OCI-LY3 (cell line): ENCODE results near the gene CASP9.

ENCODE experiments used
- H2AFZ ChIP-seq: fragments of 200-600, 300-600 bp; shearing (Covaris generic); 2 replicates; pipeline ENCODE4 v1.6.0; 2014; ENCODE audit warnings: antibody characterized with exemption, low read depth, low read length
- H3K27ac ChIP-seq: fragments of 200-600, 300-600 bp; sonication (generic); 2 replicates; pipeline ENCODE4 v1.5.1; 2014; ENCODE audit warnings: mild to moderate bottlenecking, low read length, moderate library complexity, mixed read lengths
- H3K27me3 ChIP-seq: fragments of 200-600, 300-600 bp; sonication (generic); 2 replicates; pipeline ENCODE4 v1.6.1; 2014; ENCODE audit warnings: low read depth, low read length, mixed read lengths
- H3K36me3 ChIP-seq: fragments of 200-600, 300-600 bp; sonication (generic); replicated peaks from 2 replicates; pipeline ENCODE3; 2014; ENCODE audit warnings: low read depth, low read length, mixed read lengths
- H3K4me1 ChIP-seq: fragments of 300-600, 200-600 bp; sonication (generic); 2 replicates; pipeline ENCODE4 v1.6.1; 2014; ENCODE audit warnings: low read length, mixed read lengths
- H3K4me2 ChIP-seq: fragments of 200-600, 300-600 bp; sonication (generic); 2 replicates; pipeline ENCODE4 v1.6.1; 2014; ENCODE audit warnings: low read length, mixed read lengths
- H3K4me3 ChIP-seq: fragments of 300-600, 200-600 bp; sonication (generic); 2 replicates; pipeline ENCODE4 v1.5.1; 2014; ENCODE audit warnings: antibody characterized with exemption, mild to moderate bottlenecking, low read length, moderate library complexity
- H3K79me2 ChIP-seq: fragments of 300-600, 200-600 bp; shearing (Covaris generic); 2 replicates; pipeline ENCODE4 v1.6.1; 2014; ENCODE audit warnings: mild to moderate bottlenecking, low read length, mixed read lengths
- H3K9ac ChIP-seq: fragments of 300-600, 200-600 bp; shearing (Covaris generic); 2 replicates; pipeline ENCODE4 v1.6.0; 2014; ENCODE audit warnings: mild to moderate bottlenecking, low read length, moderate library complexity
- H3K9me3 ChIP-seq: fragments of 200-600, 300-600 bp; shearing (Covaris generic); 2 replicates; pipeline ENCODE4 v1.6.1; 2014; ENCODE audit warnings: low read length, mixed read lengths; ENCODE audit not compliant: insufficient read depth
- H4K20me1 ChIP-seq: fragments of 200-600, 300-600 bp; sonication (generic); 2 replicates; pipeline ENCODE4 v1.6.1; 2016; ENCODE audit warnings: low read length, mixed read lengths; ENCODE audit not compliant: insufficient read depth
- EZH2phosphoT487 ChIP-seq: fragments of 200-600 bp; shearing (Covaris generic); IDR thresholded peaks from 2 replicates; pipeline ENCODE4 v1.6.1; 2018; ENCODE audit warnings: antibody characterized with exemption, mixed run types, low read depth
- TF ChIP-seq, protein P1 (sequence below): fragments of 200-600, 300-600 bp; sonication (generic); IDR thresholded peaks from 2 replicates; pipeline ENCODE4 v1.5.1; 2014; ENCODE audit warnings: antibody characterized with exemption, low read length, low read depth

Gene CASP9

DNA sequence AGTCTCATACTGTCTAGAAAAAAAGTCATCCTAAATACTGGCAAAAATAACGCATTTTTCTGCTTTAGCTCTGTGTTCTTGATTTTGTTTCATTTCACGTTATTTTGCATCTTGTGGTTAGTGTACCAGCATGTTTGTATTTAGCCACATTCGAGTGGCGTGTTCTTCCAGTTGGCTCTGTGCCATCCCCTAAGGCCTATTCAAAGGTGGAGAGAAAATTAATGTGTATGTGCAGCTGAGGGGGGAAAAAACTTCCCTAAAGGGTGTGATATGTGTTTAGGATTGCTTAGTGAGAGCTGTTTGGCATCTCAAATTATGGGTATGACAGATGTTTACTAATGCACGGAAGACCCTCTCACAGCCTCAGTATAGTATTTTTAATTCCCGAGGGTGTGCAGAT lies 14.8 kb upstream of the CASP9 start:
- H3K4me2 ChIP-seq = no peak overlapping the region
- H3K4me3 ChIP-seq = no peak overlapping the region
- no peak overlapping the region for H3K9ac ChIP-seq
- H3K27ac ChIP-seq = no peak overlapping the region
- peaks cover 4% of the 10 kb centered on the region for H3K36me3 ChIP-seq
- H4K20me1 ChIP-seq = no peaks in the 10 kb centered on the region
- TF ChIP-seq EZH2phosphoT487 = no peak
- no peaks in the 10 kb centered on the region for H3K4me1 ChIP-seq
- no peaks in the 10 kb centered on the region for H3K27me3 ChIP-seq
- H3K9me3 ChIP-seq = no peaks in the 10 kb centered on the region
- no peak overlapping the region for H2AFZ ChIP-seq
- H3K79me2 ChIP-seq = no peaks in the 10 kb centered on the region

DNA sequence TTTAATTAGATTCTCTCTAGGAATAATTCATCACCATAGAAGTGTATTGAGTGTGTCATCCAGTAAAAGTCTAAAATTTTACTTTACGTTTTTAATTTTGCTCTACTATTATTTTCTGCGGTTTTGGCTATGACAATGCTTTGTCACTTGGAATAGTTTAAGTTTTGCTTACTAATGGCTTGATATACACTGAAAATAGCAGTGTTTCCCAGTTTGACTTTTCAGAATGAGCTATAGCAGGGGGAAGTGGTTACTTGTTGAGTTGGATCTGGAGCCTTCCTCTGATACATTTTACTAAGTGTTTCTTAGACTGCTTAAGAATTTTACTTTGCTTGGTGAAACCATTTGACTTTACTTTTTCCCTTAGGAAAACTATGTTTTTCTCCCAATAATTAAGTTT lies 7.7 kb upstream of the CASP9 start:
- peaks cover 22% of the 10 kb centered on the region for H3K4me1 ChIP-seq
- H3K27ac ChIP-seq = no peak overlapping the region
- 0 out of 2 replicates have a peak overlapping the region, but pooled peaks have one; percentile 17 for H3K4me2 ChIP-seq
- H3K27me3 ChIP-seq = no peaks in the 10 kb centered on the region
- H3K36me3 ChIP-seq = peaks cover 4% of the 10 kb centered on the region
- peaks cover 14% of the 10 kb centered on the region for H3K79me2 ChIP-seq
- TF ChIP-seq EZH2phosphoT487 = no peak
- TF ChIP-seq, protein P1, sequence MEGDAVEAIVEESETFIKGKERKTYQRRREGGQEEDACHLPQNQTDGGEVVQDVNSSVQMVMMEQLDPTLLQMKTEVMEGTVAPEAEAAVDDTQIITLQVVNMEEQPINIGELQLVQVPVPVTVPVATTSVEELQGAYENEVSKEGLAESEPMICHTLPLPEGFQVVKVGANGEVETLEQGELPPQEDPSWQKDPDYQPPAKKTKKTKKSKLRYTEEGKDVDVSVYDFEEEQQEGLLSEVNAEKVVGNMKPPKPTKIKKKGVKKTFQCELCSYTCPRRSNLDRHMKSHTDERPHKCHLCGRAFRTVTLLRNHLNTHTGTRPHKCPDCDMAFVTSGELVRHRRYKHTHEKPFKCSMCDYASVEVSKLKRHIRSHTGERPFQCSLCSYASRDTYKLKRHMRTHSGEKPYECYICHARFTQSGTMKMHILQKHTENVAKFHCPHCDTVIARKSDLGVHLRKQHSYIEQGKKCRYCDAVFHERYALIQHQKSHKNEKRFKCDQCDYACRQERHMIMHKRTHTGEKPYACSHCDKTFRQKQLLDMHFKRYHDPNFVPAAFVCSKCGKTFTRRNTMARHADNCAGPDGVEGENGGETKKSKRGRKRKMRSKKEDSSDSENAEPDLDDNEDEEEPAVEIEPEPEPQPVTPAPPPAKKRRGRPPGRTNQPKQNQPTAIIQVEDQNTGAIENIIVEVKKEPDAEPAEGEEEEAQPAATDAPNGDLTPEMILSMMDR = no peak
- no peaks in the 10 kb centered on the region for H4K20me1 ChIP-seq
- H2AFZ ChIP-seq = no peak overlapping the region
- no peaks in the 10 kb centered on the region for H3K9me3 ChIP-seq
- H3K4me3 ChIP-seq = no peak overlapping the region
- H3K9ac ChIP-seq = no peak overlapping the region

DNA sequence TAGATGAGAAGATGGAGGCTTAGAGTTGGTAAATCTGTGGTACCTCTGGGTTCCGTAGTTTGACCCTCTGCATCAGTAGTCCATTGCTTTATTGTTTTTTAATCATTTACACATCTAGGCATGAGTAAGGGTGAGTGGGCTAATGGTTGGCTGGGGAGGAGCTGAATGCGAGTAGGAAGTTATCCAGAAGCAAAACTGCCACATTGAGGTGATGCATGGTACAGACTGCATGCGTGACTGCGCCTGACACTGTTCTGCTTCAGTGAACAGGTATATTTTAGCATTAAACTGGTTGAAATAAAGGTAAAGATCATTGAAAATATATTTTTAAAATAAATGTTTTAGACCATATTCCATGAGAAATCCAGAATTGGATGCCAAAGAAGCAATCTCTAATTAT lies 7.0 kb upstream of the CASP9 start:
- TF ChIP-seq, protein P1 = no peak
- no peak for TF ChIP-seq EZH2phosphoT487
- Histone ChIP-seq H3K4me2 (no peak overlapping the region), H3K4me3 (no peak overlapping the region)

DNA sequence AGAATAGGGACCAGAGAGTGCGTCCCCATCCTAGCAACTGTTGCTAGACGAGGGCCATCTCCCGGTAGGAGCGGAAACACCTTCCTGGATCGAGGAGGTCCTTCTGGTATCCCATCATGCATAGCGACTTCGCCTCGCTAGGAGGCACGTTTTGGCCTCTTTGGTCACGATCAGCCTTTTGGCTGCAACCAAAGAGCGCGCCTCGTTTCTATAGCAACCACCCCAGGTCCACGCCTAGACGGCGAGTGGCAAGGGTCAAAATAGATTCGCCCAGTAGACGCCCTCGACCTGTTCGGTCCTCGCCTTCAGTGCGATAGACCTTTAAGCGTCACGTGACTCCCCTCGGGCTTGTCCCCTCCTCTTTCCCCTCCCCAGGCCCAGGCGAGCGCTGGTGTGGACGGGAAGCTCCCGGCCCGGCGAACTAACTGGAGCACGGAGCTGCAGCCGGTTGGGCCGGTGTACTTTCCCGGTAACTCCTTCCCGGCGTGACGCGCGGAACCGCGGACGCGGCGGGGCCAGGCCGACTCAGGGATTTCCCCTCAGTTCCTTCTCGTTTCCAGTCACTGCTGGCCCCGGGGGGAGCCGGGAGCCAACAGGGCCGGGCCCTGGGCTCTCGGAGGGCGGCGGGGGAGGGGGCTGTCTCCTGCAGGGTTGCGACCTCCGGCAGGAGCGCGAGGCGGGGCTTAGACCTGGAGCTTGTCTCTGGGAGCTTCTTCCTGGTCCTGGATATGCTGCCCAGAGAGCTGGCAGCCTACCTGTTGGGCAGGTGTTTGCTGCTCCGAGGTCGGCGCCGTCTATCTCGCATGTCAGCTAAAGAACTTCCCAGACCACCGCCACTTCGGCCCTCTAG lies 2.7 kb upstream of the CASP9 start, which contains the start of gene DNAJC16:
DNAJC16 (plus strand) TSS at position 359 of the 850 bp plus-strand sequence. CDS start 2,258 bp downstream, outside the sequence.
- H3K4me3 ChIP-seq = peak within 1 kb of the TSS; percentile 96
- no peaks in the 10 kb centered on the region for H3K9me3 ChIP-seq
- peaks cover 14% of the 10 kb centered on the region for H3K79me2 ChIP-seq
- H3K9ac ChIP-seq = peak within 1 kb of the TSS; percentile 68
- no peaks in the 10 kb centered on the region for H4K20me1 ChIP-seq
- peaks cover 33% of the 10 kb centered on the region for H3K4me1 ChIP-seq
- H2AFZ ChIP-seq = peak within 1 kb of the TSS; percentile 18
- no peaks in the 10 kb centered on the region for H3K27me3 ChIP-seq
- H3K36me3 ChIP-seq = no peaks in the 10 kb centered on the region
- H3K4me2 ChIP-seq = peak within 1 kb of the TSS; percentile 100
- no peak for TF ChIP-seq EZH2phosphoT487
- TF ChIP-seq, protein P1 = 0 out of 2 replicates have a peak, but pooled peaks have one; percentile 9
- peak within 1 kb of the TSS; percentile 54 for H3K27ac ChIP-seq

More for the DNA sequence above, 7.0 kb upstream of the CASP9 start:
- Histone ChIP-seq H3K79me2 (peaks cover 14% of the 10 kb centered on the region), H3K4me1 (peaks cover 23% of the 10 kb centered on the region), H3K36me3 (peaks cover 4% of the 10 kb centered on the region), H3K27ac (no peak overlapping the region), H4K20me1 (no peaks in the 10 kb centered on the region), H2AFZ (no peak overlapping the region), H3K27me3 (no peaks in the 10 kb centered on the region), H3K9me3 (no peaks in the 10 kb centered on the region), H3K9ac (no peak overlapping the region)
